ENCODE data around the gene CTSA. TPM values are rescaled to one million over a fixed set of nuclear protein-coding genes. Genes with fewer than 3 reads are reported as not detected.

The CTSA gene
- total and polyA plus RNA-seq, 8 donors, result 68.7 to 268 (median 73.5) TPM

DNA sequence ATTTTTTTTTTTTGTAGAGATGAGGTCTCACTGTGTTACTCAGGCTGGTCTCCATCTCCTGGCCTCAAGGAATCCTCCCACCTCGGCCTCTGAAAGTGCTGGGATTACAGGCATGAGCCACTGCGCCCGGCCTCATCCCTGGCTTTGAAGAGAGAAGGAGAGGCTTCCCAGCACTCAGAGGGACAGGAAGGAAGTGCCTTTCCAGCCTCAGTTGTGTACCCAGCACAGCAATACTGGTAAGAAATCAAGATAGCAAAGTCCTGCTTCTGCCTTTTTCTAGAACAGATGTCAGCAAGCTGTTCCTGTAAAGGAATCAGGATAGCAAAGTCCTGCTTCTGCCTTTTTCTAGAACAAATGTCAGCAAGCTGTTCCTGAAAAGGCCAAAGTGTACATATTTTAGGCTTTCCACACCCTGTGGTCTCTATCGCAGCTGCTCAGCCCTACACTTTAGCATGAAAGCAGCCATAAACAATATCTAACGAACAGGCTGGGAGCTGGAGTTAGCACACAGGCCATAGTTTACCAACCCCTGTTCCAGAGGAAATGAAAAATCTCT is 27.1 kb downstream of the CTSA start:
- ATAC-seq (peak; percentile 33), DNase-seq (no peak)
- intact Hi-C loops (cut with DNase I), result no loop called here
- TF ChIP-seq CTCF (IDR thresholded peaks at IDR 0.05), result no peak
- peak overlapping the region; percentile 70 to 85 for H3K27ac ChIP-seq
- H3K36me3 ChIP-seq, result no peaks in the 10 kb centered on the region
- H3K4me3 ChIP-seq, result no peak overlapping the region
- H3K4me1 ChIP-seq, result peaks cover 16 to 70% of the 10 kb centered on the region in 2 donors
- H3K27me3 ChIP-seq, result peaks cover 0 to 7% of the 10 kb centered on the region in 2 donors
- H3K9me3 ChIP-seq, result no peaks in the 10 kb centered on the region

- Histone ChIP-seq H3K36me3 (no peaks in the 10 kb centered on the region), H3K9me3 (no peaks in the 10 kb centered on the region), H3K27ac (peak overlapping the region; percentile 70 to 85), H3K4me1 (peaks cover 16 to 64% of the 10 kb centered on the region in 2 donors), H3K4me3 (no peak overlapping the region), H3K27me3 (peaks cover 0 to under 1% of the 10 kb centered on the region in 2 donors)
- TF ChIP-seq CTCF (IDR thresholded peaks at IDR 0.05), result no peak
- DNase-seq (no peak), ATAC-seq (no peak)
- intact Hi-C loops (cut with DNase I), result no loop called here
Observed at GRCh38 chr20:45918779-45919537, 27.8 kb downstream of the CTSA start.

- intact Hi-C loops (cut with DNase I), result no loop called here
- TF ChIP-seq CTCF (IDR thresholded peaks at IDR 0.05), result no peak
- Histone ChIP-seq H3K4me3 (no peak overlapping the region), H3K27ac (peak overlapping the region; percentile 33 to 85), H3K9me3 (no peaks in the 10 kb centered on the region), H3K4me1 (peaks cover 22 to 64% of the 10 kb centered on the region in 2 donors), H3K36me3 (no peaks in the 10 kb centered on the region), H3K27me3 (no peaks in the 10 kb centered on the region)
- ATAC-seq (peak; percentile 35), DNase-seq (peak in 3 of 4 donors; percentile 62 to 92 (median 76))
Observed at GRCh38 chr20:45919542-45920399, 28.6 kb downstream of the CTSA start.

DNA sequence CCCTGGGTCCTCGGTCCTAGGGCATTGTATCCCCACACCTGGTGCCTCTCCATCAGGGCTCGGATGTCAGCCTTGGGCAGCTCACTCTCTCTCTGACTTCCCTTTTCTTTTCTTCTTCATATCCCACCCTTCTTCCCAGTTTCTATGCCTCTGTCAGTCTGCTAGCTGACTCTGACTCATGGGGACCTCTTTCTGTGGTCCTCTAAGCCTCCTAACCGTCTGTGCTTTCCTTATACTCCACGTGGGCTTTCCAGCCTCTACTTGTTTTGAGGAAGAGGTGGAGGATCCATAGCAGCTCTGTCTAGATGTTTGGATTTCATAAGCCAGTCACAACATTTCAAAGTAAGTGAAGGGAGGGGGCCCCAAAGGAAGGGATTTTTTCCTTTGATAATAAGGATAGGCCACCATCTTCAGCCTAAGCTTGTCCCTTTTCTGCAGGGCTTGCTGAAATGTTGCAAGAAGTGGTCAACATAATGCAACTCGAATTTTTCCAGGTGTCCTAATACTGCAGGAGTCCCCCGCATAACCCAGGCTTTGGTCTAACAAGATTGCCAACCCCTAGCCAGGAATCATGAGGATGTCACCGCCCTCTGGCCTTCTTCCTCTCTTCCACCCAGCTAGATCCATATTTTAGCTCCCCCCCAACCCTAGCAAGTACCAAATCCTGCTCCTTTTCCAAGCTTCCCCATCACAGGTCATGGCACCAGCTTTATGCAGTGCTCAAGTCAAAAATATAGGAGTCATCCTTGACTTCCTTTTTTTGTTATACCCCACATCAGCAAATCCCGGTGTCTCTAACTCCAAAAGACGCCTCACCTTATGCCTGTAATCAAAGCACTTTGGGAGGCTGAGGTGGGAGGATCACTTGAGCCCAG is 29.6 kb downstream of the CTSA start:
- Histone ChIP-seq H3K9me3 (no peaks in the 10 kb centered on the region), H3K36me3 (no peaks in the 10 kb centered on the region), H3K4me3 (no peak overlapping the region), H3K4me1 (peaks cover 22 to 59% of the 10 kb centered on the region in 2 donors), H3K27ac (peak overlapping the region; percentile 33 to 85), H3K27me3 (no peaks in the 10 kb centered on the region)
- DNase-seq, result no peak
- no peak for TF ChIP-seq CTCF (IDR thresholded peaks at IDR 0.05)
- intact Hi-C loops (cut with DNase I), result no loop called here
- ATAC-seq, result peak; percentile 8
